Medulla oblongata (tissue), 1 donor: ENCODE data around the gene GRIN1.

Source experiments
- DNase-seq: peaks from one replicate; pipeline ENCODE4 v3.0.0-alpha.2; 2015; ENCODE audit errors: extremely low spot score

Gene GRIN1

DNA sequence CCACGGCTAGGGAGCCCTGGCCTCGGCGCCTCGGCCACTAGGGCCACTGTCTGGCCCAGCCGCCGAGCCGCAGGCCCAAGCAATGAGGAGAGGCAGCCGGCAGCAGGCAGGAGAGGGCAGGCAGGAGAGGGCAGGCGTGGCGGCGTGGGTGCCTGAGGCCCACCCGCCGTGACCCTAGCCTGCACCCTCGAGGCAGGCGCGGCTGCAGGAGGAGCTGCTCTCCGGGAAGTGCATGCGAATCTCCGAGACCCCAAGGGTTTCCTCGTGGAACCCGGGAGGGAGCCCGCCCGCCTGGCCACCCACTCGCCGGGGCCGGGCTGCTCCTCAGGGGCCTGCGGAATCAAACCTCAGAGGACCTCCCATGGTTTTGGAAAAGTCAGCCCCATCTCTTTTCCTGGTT lies 9.3 kb downstream of the GRIN1 start:
- no peak for DNase-seq

GRCh38 chr9:137148661-137149060 lies 9.7 kb downstream of the GRIN1 start:
- DNase-seq, result no peak

- no peak for DNase-seq
Measured at GRCh38 chr9:137149363-137149762, 10.4 kb downstream of the GRIN1 start.

- DNase-seq, result no peak
Measured at GRCh38 chr9:137149942-137150616, 11.1 kb downstream of the GRIN1 start.

- DNase-seq, result no peak
Measured at GRCh38 chr9:137150617-137151457, 11.9 kb downstream of the GRIN1 start.

GRCh38 chr9:137152844-137153405 lies 14.0 kb downstream of the GRIN1 start:
- no peak for DNase-seq

DNA sequence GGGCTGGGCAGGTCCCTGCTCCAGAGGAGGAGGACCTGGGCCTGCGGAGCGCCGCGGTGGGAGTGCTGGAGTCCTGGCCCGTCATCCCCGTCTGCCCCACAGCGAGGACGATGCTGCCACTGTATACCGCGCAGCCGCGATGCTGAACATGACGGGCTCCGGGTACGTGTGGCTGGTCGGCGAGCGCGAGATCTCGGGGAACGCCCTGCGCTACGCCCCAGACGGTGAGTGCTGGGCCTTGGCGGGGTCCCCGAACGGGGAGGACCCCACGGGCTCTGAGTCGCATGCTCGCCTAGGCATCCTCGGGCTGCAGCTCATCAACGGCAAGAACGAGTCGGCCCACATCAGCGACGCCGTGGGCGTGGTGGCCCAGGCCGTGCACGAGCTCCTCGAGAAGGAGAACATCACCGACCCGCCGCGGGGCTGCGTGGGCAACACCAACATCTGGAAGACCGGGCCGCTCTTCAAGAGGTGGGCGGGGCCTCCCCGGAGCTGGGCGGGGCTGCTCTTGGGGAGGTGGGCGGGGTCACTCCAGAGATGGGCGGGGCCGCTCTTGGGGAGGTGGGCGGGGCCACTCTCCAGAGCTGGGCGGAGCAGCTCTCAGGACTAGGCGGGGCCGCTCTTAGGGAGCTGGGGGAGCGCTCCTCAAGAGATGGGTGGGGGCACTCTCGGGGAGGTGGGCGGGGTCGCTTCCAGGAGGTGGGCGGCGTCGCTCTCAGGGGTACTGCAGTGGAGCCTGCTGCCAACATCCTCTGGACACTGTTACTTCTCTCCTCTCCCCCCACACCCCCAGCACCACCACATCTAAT lies 17.8 kb downstream of the GRIN1 start:
- DNase-seq, result no peak

DNA sequence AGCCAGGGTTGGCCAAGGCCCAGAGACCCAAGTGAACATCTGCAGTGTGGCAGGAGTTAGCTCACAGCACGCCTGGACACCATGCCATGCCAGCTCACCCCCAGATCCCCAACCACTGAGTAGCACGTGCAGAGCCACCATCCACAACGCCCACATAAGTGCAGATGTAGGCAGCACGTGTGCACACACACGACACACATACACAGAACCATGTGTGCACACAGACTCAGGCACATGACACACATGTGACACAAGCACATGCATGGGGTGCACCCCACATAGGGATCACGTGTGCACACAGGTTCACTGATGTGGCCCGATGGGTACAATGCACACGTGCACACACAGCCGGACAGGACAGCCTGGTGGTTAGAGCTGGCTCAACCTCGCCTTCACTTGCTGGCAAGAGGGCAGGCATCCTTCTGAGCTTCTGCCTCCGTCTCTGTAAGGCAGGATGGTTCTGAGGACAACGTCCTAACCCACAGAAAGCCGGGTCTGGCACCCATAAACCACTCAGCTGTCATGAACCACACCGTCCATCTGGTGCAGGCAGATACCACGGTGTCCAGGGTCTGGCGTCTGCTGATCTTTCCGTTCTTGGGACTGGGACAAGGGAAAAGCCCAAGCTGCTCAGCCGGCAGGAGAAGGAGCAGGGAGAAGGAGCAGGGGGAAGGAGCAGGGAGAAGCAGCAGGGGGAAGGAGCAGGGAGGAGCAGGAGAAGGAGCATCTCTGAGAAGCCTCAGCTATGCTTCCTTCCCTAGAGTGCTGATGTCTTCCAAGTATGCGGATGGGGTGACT lies 18.9 kb downstream of the GRIN1 start:
- DNase-seq, result no peak

DNA sequence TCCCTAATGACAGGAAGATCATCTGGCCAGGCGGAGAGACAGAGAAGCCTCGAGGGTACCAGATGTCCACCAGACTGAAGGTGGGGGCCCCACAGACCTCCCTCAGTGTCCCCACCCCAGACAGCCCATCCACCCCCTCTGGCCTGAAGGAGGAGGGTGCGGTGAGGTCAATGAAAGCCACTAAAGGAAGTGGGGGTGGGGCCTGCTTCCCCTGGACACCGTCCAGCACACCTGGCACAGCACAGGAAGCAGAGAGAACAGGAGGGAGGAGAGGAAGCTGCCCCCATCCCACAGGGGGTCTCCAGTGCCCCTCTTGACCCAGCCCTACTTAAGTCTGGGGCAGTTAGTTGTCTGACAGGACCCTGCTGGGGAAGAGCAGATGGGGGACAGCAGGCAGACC lies 19.7 kb downstream of the GRIN1 start:
- no peak for DNase-seq

- DNase-seq, result no peak
Measured at GRCh38 chr9:137159105-137160053, 20.4 kb downstream of the GRIN1 start.

DNA sequence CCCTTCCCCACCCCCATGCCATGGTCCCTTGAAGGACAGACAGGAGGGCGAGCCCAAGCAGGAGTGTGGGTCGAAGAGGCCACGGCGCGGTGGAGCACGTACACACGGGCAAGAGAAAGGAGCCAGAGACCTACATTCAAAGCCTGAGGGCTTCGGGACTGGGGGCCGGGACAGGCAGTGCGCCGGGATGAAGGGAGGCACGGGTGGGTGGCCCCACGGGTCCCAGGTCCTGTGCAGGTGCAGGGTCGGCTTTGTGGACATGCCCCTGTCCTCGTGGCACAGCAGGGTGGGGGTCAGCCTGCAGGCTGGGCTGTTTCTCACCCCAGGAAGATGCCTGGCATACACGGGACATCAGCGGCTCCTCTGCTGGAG lies 21.1 kb downstream of the GRIN1 start:
- DNase-seq, result no peak

- no peak for DNase-seq
Measured at GRCh38 chr9:137160716-137161557, 22.0 kb downstream of the GRIN1 start.

- DNase-seq, result no peak
Measured at GRCh38 chr9:137161558-137162486, 22.9 kb downstream of the GRIN1 start.

DNA sequence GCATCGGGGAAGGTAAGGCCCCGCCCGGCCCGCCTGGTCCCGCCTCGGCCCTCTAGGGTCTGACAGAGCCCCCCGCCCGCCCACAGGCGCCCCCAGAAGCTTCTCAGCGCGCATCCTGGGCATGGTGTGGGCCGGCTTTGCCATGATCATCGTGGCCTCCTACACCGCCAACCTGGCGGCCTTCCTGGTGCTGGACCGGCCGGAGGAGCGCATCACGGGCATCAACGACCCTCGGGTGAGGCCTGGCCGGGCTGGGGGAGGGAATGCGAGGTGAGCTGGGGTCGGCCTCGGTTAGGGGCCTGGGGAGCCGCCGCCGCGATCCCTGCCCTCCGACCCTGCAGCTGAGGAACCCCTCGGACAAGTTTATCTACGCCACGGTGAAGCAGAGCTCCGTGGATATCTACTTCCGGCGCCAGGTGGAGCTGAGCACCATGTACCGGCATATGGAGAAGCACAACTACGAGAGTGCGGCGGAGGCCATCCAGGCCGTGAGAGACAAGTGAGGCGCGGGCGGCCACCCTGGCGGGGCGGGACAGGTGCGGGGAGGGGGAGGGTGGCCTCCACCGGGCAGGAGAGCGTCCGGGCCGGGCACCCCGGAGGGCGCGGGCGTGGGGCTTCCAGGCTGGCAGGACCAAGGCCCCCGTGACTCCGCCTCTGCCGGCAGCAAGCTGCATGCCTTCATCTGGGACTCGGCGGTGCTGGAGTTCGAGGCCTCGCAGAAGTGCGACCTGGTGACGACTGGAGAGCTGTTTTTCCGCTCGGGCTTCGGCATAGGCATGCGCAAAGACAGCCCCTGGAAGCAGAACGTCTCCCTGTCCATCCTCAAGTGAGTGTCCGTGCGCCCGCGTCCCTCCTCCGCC lies 23.8 kb downstream of the GRIN1 start:
- no peak for DNase-seq

DNA sequence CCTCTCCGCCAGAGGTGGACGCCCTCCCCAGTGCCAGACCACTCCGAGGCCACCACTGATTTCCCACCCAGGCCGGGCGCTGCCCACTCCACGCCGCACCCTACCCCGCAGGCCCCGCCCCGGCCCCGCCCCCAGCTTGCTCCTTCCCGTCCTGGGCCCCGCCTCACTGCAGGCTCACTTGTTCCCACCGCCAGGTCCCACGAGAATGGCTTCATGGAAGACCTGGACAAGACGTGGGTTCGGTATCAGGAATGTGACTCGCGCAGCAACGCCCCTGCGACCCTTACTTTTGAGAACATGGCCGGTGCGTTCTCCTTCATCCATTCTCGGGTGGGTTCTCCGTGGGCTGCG lies 24.4 kb downstream of the GRIN1 start:
- no peak for DNase-seq

DNA sequence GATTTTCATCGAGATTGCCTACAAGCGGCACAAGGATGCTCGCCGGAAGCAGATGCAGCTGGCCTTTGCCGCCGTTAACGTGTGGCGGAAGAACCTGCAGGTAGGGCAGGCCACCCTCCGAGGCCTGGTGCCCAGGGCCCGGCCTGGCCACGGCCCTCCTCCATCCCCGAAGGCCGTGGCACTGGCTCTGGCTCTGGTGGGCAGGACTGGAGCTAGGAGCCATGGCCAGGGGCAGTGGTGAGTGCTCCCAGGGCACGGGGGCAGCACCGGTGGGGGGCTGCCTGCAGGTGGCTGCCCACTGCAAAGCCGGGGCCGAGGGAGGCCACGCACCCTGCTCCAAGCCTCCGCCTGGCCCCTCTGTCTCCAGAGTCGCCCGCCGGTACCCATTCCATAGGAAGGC lies 24.9 kb downstream of the GRIN1 start:
- no peak for DNase-seq
